Measurements from ENCODE around the gene SLC29A2.

- TF ChIP-seq SRF (IDR thresholded peaks at IDR 0.05; ENCODE audit: low read depth), result no peak
- no peak for TF ChIP-seq POLR2A (IDR thresholded peaks at IDR 0.05; ENCODE audit: borderline replicate concordance, extremely low read depth, insufficient read depth, insufficient read length)
- no peak for TF ChIP-seq CTCF (IDR thresholded peaks at IDR 0.05 in 2 of 3, conservative IDR thresholded peaks at IDR 0.05 in 1 of 3; ENCODE audit: borderline replicate concordance in 1 of 3, insufficient read depth in 1 of 3, low read depth in 2 of 3, low read length in 2 of 3)
- TF ChIP-seq CEBPB (IDR thresholded peaks at IDR 0.05; ENCODE audit: low read depth), result no peak
- no peak for TF ChIP-seq POLR2AphosphoS5 (IDR thresholded peaks at IDR 0.05; ENCODE audit: low read depth, low read length)
- TF ChIP-seq ZNF274 (IDR thresholded peaks at IDR 0.05; ENCODE audit: low read depth, low read length), result no peak
- no peak for TF ChIP-seq RAD21 (IDR thresholded peaks at IDR 0.05; ENCODE audit: low read depth)
These were observed 56.7 kb downstream of the SLC29A2 start for GRCh38 chr11:66314561-66315497.

Measured in HCT116 (cell line).